Medulla oblongata (tissue), 1 donor: ENCODE data around the gene ABHD12.

Experiments
- DNase-seq: peaks from one replicate; pipeline ENCODE4 v3.0.0-alpha.2; 2015; ENCODE audit errors: extremely low spot score

The ABHD12 gene

GRCh38 chr20:25308671-25309394 is 81.8 kb downstream of the ABHD12 start:
- no peak for DNase-seq

GRCh38 chr20:25308083-25308491 is 82.5 kb downstream of the ABHD12 start:
- DNase-seq = no peak

GRCh38 chr20:25306991-25307903 is 83.4 kb downstream of the ABHD12 start:
- DNase-seq = no peak

- DNase-seq = no peak
These were observed 86.5 kb downstream of the ABHD12 start for GRCh38 chr20:25304025-25304549.

- DNase-seq = no peak
These were observed 87.2 kb downstream of the ABHD12 start for GRCh38 chr20:25303292-25304024.

GRCh38 chr20:25302596-25302995 is 88.0 kb downstream of the ABHD12 start:
- no peak for DNase-seq

- DNase-seq = no peak
These were observed 89.2 kb downstream of the ABHD12 start for GRCh38 chr20:25301357-25301920.

- DNase-seq = no peak
These were observed 90.0 kb downstream of the ABHD12 start for GRCh38 chr20:25300496-25301170.

GRCh38 chr20:25299806-25300205 is 90.8 kb downstream of the ABHD12 start:
- DNase-seq = no peak

GRCh38 chr20:25297141-25297905 is 93.3 kb downstream of the ABHD12 start:
- peak; percentile 54 for DNase-seq

GRCh38 chr20:25296094-25297093 is 94.2 kb downstream of the ABHD12 start:
- DNase-seq = peak; percentile 85

- DNase-seq = no peak
These were observed 95.1 kb downstream of the ABHD12 start for GRCh38 chr20:25295386-25296093.

- peak; percentile 77 for DNase-seq
These were observed 95.9 kb downstream of the ABHD12 start for GRCh38 chr20:25294459-25295385.

GRCh38 chr20:25293910-25294458 is 96.7 kb downstream of the ABHD12 start:
- DNase-seq = no peak

GRCh38 chr20:25293507-25293906 is 97.1 kb downstream of the ABHD12 start:
- no peak for DNase-seq

GRCh38 chr20:25292176-25292891 is 98.3 kb downstream of the ABHD12 start:
- DNase-seq = no peak
